Activated T-cell treated with anti-CD3 and anti-CD28 coated beads for 48 hours (primary cell): ENCODE data around the gene FBF1.

Experiments used
- DNase-seq: peaks from one replicate; pipeline ENCODE4 v3.0.0-alpha.2; 2020; ENCODE audit warnings: low read depth

FBF1 gene

GRCh38 chr17:75950421-75950820, 9.6 kb upstream of the FBF1 start:
- no peak for DNase-seq

- DNase-seq, result no peak
Observed at GRCh38 chr17:75945211-75945610, 4.4 kb upstream of the FBF1 start.

GRCh38 chr17:75943491-75943890, 2.6 kb upstream of the FBF1 start:
- DNase-seq, result no peak

GRCh38 chr17:75942473-75942872, 1.6 kb upstream of the FBF1 start:
- DNase-seq, result no peak

GRCh38 chr17:75941442-75941819, 589 bp upstream of the FBF1 start:
- DNase-seq, result no peak

- no peak for DNase-seq
Observed at GRCh38 chr17:75937652-75938051, 3.2 kb downstream of the FBF1 start.

GRCh38 chr17:75933808-75934207, 7.0 kb downstream of the FBF1 start:
- no peak for DNase-seq

GRCh38 chr17:75932852-75933251, 8.0 kb downstream of the FBF1 start:
- DNase-seq, result no peak

GRCh38 chr17:75931062-75931461, 9.8 kb downstream of the FBF1 start:
- no peak for DNase-seq

- no peak for DNase-seq
Observed at GRCh38 chr17:75927286-75927922, 13.4 kb downstream of the FBF1 start.

- no peak for DNase-seq
Observed at GRCh38 chr17:75926456-75926855, 14.4 kb downstream of the FBF1 start.

GRCh38 chr17:75925912-75926311, 14.9 kb downstream of the FBF1 start:
- DNase-seq, result no peak

- DNase-seq, result no peak
Observed at GRCh38 chr17:75925103-75925502, 15.7 kb downstream of the FBF1 start.

GRCh38 chr17:75922963-75923874, 17.6 kb downstream of the FBF1 start:
- DNase-seq, result no peak

- no peak for DNase-seq
Observed at GRCh38 chr17:75922173-75922961, 18.5 kb downstream of the FBF1 start.

GRCh38 chr17:75921596-75921995, 19.2 kb downstream of the FBF1 start:
- DNase-seq, result no peak

GRCh38 chr17:75920045-75920560, 20.7 kb downstream of the FBF1 start:
- DNase-seq, result no peak

- DNase-seq, result no peak
Observed at GRCh38 chr17:75919611-75920010, 21.2 kb downstream of the FBF1 start.

GRCh38 chr17:75917917-75918445, 22.9 kb downstream of the FBF1 start:
- no peak for DNase-seq

GRCh38 chr17:75917141-75917916, 23.5 kb downstream of the FBF1 start:
- DNase-seq, result no peak

GRCh38 chr17:75915268-75915667, 25.6 kb downstream of the FBF1 start:
- DNase-seq, result no peak
